ENCODE results near the gene P2RX5.

P2RX5 gene

GRCh38 chr17:3678095-3678820 is 17.7 kb downstream of the P2RX5 start:
- TF ChIP-seq CTCF (IDR thresholded peaks at IDR 0.05; ENCODE audit: extremely low read depth, insufficient read depth, missing control alignments): no peak
- in situ Hi-C loops (cut with MboI; ENCODE audit: low pct_unique_long_range_greater_than_20kb, low sequenced_read_pairs, unreplicated experiment): loop anchor here (10.0 kb wide), 1 partner anchor 147 kb away; no protein-coding TSS in a partner anchor
- DNase-seq (ENCODE audit: low spot score): no peak

- DNase-seq (ENCODE audit: low spot score): no peak
- no peak for TF ChIP-seq CTCF (IDR thresholded peaks at IDR 0.05; ENCODE audit: extremely low read depth, insufficient read depth, missing control alignments)
- in situ Hi-C loops (cut with MboI; ENCODE audit: low pct_unique_long_range_greater_than_20kb, low sequenced_read_pairs, unreplicated experiment): loop anchor here (10.0 kb wide), 1 partner anchor 149 kb away; no protein-coding TSS in a partner anchor
Measured at GRCh38 chr17:3675886-3676285, 20.1 kb downstream of the P2RX5 start.

- no peak for DNase-seq (ENCODE audit: low spot score)
- in situ Hi-C loops (cut with MboI; ENCODE audit: low pct_unique_long_range_greater_than_20kb, low sequenced_read_pairs, unreplicated experiment): loop anchor here (10.0 to 25.0 kb wide), 2 partner anchors 152 to 635 kb away; no protein-coding TSS in a partner anchor
- no peak for TF ChIP-seq CTCF (IDR thresholded peaks at IDR 0.05; ENCODE audit: extremely low read depth, insufficient read depth, missing control alignments)
Measured at GRCh38 chr17:3672571-3672970, 23.4 kb downstream of the P2RX5 start.

GRCh38 chr17:3669548-3669947 is 26.4 kb downstream of the P2RX5 start:
- in situ Hi-C loops (cut with MboI; ENCODE audit: low pct_unique_long_range_greater_than_20kb, low sequenced_read_pairs, unreplicated experiment): loop anchor here (25.0 kb wide), 1 partner anchor 632 kb away; no protein-coding TSS in a partner anchor
- no peak for DNase-seq (ENCODE audit: low spot score)
- no peak for TF ChIP-seq CTCF (IDR thresholded peaks at IDR 0.05; ENCODE audit: extremely low read depth, insufficient read depth, missing control alignments)

GRCh38 chr17:3669085-3669347 is 26.9 kb downstream of the P2RX5 start:
- TF ChIP-seq CTCF (IDR thresholded peaks at IDR 0.05; ENCODE audit: extremely low read depth, insufficient read depth, missing control alignments): no peak
- in situ Hi-C loops (cut with MboI; ENCODE audit: low pct_unique_long_range_greater_than_20kb, low sequenced_read_pairs, unreplicated experiment): loop anchor here (25.0 kb wide), 1 partner anchor 632 kb away; no protein-coding TSS in a partner anchor
- DNase-seq (ENCODE audit: low spot score): no peak

- in situ Hi-C loops (cut with MboI; ENCODE audit: low pct_unique_long_range_greater_than_20kb, low sequenced_read_pairs, unreplicated experiment): loop anchor here (25.0 kb wide), 1 partner anchor 631 kb away; no protein-coding TSS in a partner anchor
- peak; percentile 100 for DNase-seq (ENCODE audit: low spot score)
- no peak for TF ChIP-seq CTCF (IDR thresholded peaks at IDR 0.05; ENCODE audit: extremely low read depth, insufficient read depth, missing control alignments)
Measured at GRCh38 chr17:3668279-3669084, 27.5 kb downstream of the P2RX5 start, which contains the start of the genes EMC6 and TAX1BP3. Gene EMC6, plus strand, starts transcription at chr17:3668812. Its CDS starts 335 bp downstream, at chr17:3669147. Gene TAX1BP3, minus strand, starts transcription at chr17:3668578. Its CDS starts 52 bp downstream, at chr17:3668526.

Measured in GM13977 (cell line).